Measurements from ENCODE around the gene SAMD1. TPM values are rescaled to one million over a fixed set of nuclear protein-coding genes. Genes with fewer than 3 reads are reported as not detected.
A peak's percentile ranks its signal among the peaks of the same experiment; 100 is the strongest.

Gene SAMD1
- polyA plus RNA-seq, 2 of the 4 experiments (the other 2 are of a cell fraction), result 8.4 to 28.9 TPM

DNA sequence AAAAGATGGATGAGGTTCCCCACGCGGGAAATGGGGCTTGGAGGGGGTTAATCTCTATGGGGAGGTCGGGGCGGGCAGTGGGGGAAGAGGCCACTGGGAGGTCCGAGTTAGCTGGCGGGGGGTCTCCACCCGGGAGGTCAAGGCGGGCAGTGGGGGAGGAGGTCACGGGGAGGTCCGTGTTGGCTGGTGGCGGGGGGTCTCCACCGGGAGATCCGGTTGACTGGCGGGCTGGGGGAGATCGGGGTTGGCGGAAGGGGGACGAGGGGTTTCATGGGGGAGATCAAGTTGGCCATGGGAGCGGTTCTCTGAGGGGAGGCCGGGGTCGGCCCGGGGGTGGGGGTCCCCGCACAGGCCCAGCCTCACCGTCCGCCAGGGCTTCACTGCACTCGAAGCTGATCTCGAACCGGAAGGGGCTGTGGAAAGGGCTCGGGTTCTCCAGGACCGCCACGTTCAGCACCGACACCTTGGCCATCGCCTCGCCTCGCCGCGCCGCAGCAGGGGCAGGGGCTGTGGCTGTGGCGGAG, 45.5 kb upstream of the SAMD1 start:
- H3K9me3 ChIP-seq, result no peaks in the 10 kb centered on the region
- no peak for DNase-seq (ENCODE audit: low read depth in 1 of 2, low spot score in 1 of 2)
- CTCF ChIA-PET, result interaction anchor here (0.6 to 2.5 kb wide), 49 partner anchors 10 to 344 kb away, joined by 3 to 24 read pairs (median 4); partner anchors contain the start of genes ADGRE5, MISP3, PKN1 and PRKACA
- H3K27ac ChIP-seq, result peak overlapping the region; percentile 66 to 93
- ATAC-seq, result no peak
- H3K4me2 ChIP-seq, result peak overlapping the region; percentile 95
- H3K4me1 ChIP-seq, result peaks cover 11% of the 10 kb centered on the region; the same call in 2 of the 3 replicates
- FAIRE-seq, result no peak
- TF ChIP-seq ZC3H11A (IDR thresholded peaks at IDR 0.05), result no peak
- 0 out of 2 replicates have a peak, but pooled peaks have one; percentile 21 for TF ChIP-seq PHF8 (IDR thresholded peaks at IDR 0.05; ENCODE audit: borderline replicate concordance, low read depth)
- WGBS (ENCODE audit: missing lambda C conversion rate), result 0% methylated on average over 7 of the region's 38 CpGs
- POLR2A ChIA-PET, result interaction anchor here (0.6 to 1.0 kb wide), 6 partner anchors 13 to 282 kb away, joined by 3 to 8 read pairs (median 3); partner anchors contain the start of genes MISP3 and PRKACA
- peak overlapping the region; percentile 62 for H3K4me3 ChIP-seq

DNA sequence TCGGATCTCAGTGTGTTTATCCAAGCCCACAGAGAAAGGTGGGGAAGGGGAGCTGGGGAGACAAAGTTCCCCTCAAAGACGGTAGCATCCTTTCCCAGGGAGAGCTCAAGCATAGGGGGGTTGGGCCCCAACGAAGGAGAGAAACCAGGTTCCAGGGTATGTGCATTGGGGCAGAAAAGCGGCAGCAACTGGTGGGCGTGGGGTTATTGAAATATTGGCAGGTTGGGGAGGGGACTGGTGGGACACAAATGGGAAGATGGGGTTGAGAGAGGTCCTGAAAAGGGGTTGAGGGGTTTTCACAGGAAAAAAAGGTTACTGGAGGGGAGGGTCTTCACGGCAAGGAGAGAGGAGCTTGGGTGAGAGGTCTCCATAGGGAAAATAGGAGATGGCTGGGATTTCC, 44.8 kb upstream of the SAMD1 start:
- Histone ChIP-seq H3K4me1 (peaks cover 11% of the 10 kb centered on the region; the same call in 2 of the 3 replicates), H3K27ac (peak overlapping the region; percentile 66 to 93; a peak in 4 of 6 replicates), H3K4me2 (peak overlapping the region; percentile 95), H3K9me3 (no peaks in the 10 kb centered on the region), H3K4me3 (peak overlapping the region; percentile 62)
- CTCF ChIA-PET, result interaction anchor here (0.8 to 2.5 kb wide), 4 partner anchors 9 to 345 kb away, joined by 3 to 24 read pairs (median 6); partner anchors contain the start of gene MISP3
- POLR2A ChIA-PET, result no interaction called here
- no peak for TF ChIP-seq NR3C1 (IDR thresholded peaks at IDR 0.05)
- no peak for TF ChIP-seq TP53 (CRISPR knock-in tag; IDR thresholded peaks at IDR 0.05)
- ATAC-seq (no peak), DNase-seq (ENCODE audit: low read depth in 1 of 2, low spot score in 1 of 2) (no peak), FAIRE-seq (no peak)
- 30% methylated on average over 6 of the region's 6 CpGs for WGBS (ENCODE audit: missing lambda C conversion rate)

- Histone ChIP-seq H3K9me3 (no peaks in the 10 kb centered on the region), H3K27ac (no peak overlapping the region), H3K4me3 (no peak overlapping the region), H3K4me2 (no peak overlapping the region), H3K4me1 (no peaks in the 10 kb centered on the region)
- DNase-seq (ENCODE audit: low read depth in 1 of 2, low spot score in 1 of 2), result no peak
- no peak for FAIRE-seq
- ChIA-PET POLR2A (no interaction called here), CTCF (interaction anchor here (4.5 kb wide), 1 partner anchor 8 kb away, joined by 24 read pairs; the partner anchor contains the start of gene ASF1B)
- ATAC-seq, result no peak
- 88% methylated on average over 4 of the region's 4 CpGs for WGBS (ENCODE audit: missing lambda C conversion rate)
- no peak for TF ChIP-seq RCOR1 (IDR thresholded peaks at IDR 0.05; ENCODE audit: low read depth, low read length)
- TF ChIP-seq, protein P1, sequence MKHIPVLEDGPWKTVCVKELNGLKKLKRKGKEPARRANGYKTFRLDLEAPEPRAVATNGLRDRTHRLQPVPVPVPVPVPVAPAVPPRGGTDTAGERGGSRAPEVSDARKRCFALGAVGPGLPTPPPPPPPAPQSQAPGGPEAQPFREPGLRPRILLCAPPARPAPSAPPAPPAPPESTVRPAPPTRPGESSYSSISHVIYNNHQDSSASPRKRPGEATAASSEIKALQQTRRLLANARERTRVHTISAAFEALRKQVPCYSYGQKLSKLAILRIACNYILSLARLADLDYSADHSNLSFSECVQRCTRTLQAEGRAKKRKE (CRISPR knock-in tag; IDR thresholded peaks at IDR 0.05; ENCODE audit: low read depth), result no peak
- TF ChIP-seq, protein P2, sequence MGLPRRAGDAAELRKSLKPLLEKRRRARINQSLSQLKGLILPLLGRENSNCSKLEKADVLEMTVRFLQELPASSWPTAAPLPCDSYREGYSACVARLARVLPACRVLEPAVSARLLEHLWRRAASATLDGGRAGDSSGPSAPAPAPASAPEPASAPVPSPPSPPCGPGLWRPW (IDR thresholded peaks at IDR 0.05), result no peak
- TF ChIP-seq RAD21 (conservative IDR thresholded peaks at IDR 0.05 in 1 of 2, IDR thresholded peaks at IDR 0.05 in 1 of 2), result no peak
- no peak for TF ChIP-seq BCL3 (IDR thresholded peaks at IDR 0.05)
- TF ChIP-seq MYC (IDR thresholded peaks at IDR 0.05; ENCODE audit: borderline replicate concordance, low read length), result no peak
- no peak for TF ChIP-seq HOXB13 (CRISPR knock-in tag; IDR thresholded peaks at IDR 0.05; ENCODE audit: low read depth)
These were observed 37.5 kb upstream of the SAMD1 start for GRCh38 chr19:14127929-14128509.

DNA sequence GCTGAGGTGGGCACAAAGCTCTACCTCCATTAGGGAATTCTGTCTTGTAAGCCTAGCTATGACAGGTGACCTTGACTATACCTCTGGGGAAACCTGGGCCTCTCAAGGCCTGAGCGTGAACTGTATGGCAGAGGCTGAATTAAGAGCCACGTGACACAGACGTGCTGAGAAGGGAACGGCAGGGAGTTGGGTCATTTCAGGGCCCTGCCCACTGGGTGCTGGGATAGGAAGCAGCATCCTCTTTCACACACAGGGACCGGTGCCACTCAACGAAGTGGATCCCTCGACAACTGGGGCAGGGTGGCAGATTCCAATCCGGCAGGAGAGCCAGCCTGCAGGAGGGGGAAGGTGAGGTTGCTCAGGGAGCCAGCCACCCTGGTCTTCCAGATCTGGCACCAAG, 36.6 kb upstream of the SAMD1 start:
- ChIA-PET CTCF (interaction anchor here (1.2 to 4.5 kb wide), 3 partner anchors 9 to 222 kb away, joined by 3 to 24 read pairs (median 4); partner anchors contain the start of gene ASF1B), POLR2A (no interaction called here)
- TF ChIP-seq KDM1A (IDR thresholded peaks at IDR 0.05; ENCODE audit: low read depth) (no peak), SREBF2 (IDR thresholded peaks at IDR 0.05) (no peak), EHMT2 (IDR thresholded peaks at IDR 0.05; ENCODE audit: low read depth) (no peak), E2F6 (IDR thresholded peaks at IDR 0.05; ENCODE audit: borderline replicate concordance, low read depth) (no peak), BHLHE40 (IDR thresholded peaks at IDR 0.05; ENCODE audit: low read depth, low read length) (no peak), RFX5 (IDR thresholded peaks at IDR 0.05) (no peak)
- Histone ChIP-seq H3K4me3 (no peak overlapping the region), H3K4me2 (no peak overlapping the region), H3K27ac (no peak overlapping the region), H3K9me3 (no peaks in the 10 kb centered on the region), H3K4me1 (no peaks in the 10 kb centered on the region)
- DNase-seq (ENCODE audit: low read depth in 1 of 2, low spot score in 1 of 2), result no peak
- WGBS (ENCODE audit: missing lambda C conversion rate), result 91% methylated on average over 5 of the region's 8 CpGs
- ATAC-seq, result no peak
- FAIRE-seq, result no peak
